Activated T-helper 9 cell treated with anti-CD3 and anti-CD28 coated beads, Interleukin-2, amount 50 U/mL, for 16 hours (primary cell): ENCODE results near the gene AGMO.
"Not testable (repeated sequence)": the region's sequence is repeated elsewhere in the genome, so short reads cannot be mapped to it uniquely, and the experiment has no call there.

Source experiments
- DNase-seq: peaks from one replicate; pipeline ENCODE4 v3.0.0-alpha.2; 2020; ENCODE audit warnings: low read depth

AGMO gene

GRCh38 chr7:15559416-15559928 lies 2.3 kb downstream of the AGMO start:
- DNase-seq: no peak

DNA sequence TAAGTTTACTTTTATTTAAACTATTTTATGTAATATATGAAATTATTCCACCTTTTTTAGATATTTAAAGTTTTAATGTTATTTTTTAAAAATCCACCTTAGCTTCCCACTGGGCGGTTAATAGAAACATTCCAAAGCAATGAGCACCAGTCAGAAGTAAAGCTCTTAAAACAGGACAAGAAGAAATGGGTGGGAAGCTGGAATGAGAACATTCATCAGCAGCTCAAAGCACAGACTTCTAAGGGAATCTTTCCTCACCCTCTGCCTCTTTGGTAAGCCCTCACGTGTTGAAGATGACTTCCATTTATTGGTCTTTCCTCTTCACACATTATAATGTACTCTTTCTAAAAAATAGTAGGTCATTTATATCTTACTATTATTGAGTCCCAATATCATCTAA lies 3.1 kb downstream of the AGMO start:
- DNase-seq: no peak

DNA sequence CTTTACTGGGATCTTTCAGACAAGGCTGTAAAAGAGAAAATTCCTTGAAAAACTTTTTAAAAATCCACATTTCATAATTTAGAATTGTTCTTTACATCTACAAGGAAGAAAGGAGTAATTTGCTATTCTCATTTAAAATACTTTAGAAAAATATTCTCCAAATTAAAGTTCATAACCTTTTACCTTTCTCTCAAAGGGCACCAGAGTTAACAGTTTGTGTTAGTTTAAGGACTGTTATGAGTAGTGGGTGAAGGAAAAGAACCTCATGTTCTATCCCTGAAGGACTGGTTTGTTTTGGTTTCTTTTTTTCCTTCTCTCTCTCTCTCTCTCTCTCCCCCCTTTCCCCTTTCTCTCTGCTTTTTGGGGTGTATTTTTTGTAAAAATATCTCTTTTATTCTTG lies 4.1 kb downstream of the AGMO start:
- no peak for DNase-seq

GRCh38 chr7:15557186-15557585 lies 4.6 kb downstream of the AGMO start:
- DNase-seq: no peak

- DNase-seq: no peak
Observed at GRCh38 chr7:15556339-15557105, 5.3 kb downstream of the AGMO start.

- no peak for DNase-seq
Observed at GRCh38 chr7:15555381-15555859, 6.4 kb downstream of the AGMO start.

GRCh38 chr7:15554744-15555143 lies 7.1 kb downstream of the AGMO start:
- DNase-seq: no peak

GRCh38 chr7:15554081-15554480 lies 7.7 kb downstream of the AGMO start:
- no peak for DNase-seq

GRCh38 chr7:15547320-15547719 lies 14.5 kb downstream of the AGMO start:
- not testable (repeated sequence) for DNase-seq

- no peak for DNase-seq
Observed at GRCh38 chr7:15546272-15546792, 15.5 kb downstream of the AGMO start.

GRCh38 chr7:15544050-15544449 lies 17.8 kb downstream of the AGMO start:
- DNase-seq: no peak

GRCh38 chr7:15543256-15543655 lies 18.6 kb downstream of the AGMO start:
- DNase-seq: no peak

DNA sequence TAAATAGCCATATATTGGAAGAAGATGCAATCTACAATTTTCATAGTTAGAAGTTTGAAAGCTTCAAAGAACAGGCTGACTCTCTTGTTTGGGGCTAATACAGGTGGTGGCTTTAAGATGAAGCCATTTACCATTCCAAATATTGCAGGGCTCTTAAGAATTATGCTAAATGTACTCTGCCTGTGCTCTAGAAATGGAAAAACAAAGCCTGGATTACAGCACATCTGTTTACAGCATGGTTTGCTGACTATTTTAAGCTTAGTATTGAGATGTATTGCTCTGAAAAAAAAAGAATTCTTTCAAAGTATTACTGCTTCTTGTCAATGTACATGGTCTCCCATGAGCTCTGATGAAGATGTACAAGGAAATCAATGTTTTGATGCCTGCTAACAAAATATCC lies 34.2 kb downstream of the AGMO start:
- no peak for DNase-seq

DNA sequence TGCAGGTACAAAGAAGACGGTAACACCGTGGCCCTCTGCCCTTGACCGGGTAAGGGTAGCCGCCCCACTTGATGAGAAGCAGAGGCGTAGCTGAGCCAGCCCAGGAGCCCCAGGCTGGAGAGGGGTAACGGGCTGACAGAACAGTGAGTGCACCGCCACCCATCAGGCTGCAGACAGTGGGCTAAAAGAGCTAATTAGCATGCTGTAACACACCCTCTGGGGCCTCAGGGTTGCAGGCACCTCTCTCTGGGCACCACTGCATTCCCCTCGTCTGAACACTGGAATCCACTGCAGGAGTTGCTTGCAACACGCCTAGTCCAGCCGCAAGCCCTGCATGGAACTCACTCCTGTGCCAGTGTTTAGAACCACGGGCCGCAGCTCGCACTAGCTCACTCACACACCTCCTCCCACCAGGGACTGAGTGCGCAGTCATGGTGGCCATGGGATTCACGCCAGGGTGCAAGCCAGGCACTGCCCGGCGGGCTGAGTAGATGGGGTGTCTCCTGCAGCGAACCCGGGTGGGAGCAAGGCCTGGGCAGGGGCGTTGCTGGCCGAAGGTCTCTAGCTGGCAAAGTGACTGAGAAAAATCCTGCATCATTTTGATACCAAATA lies 36.1 kb downstream of the AGMO start:
- DNase-seq: no peak

DNA sequence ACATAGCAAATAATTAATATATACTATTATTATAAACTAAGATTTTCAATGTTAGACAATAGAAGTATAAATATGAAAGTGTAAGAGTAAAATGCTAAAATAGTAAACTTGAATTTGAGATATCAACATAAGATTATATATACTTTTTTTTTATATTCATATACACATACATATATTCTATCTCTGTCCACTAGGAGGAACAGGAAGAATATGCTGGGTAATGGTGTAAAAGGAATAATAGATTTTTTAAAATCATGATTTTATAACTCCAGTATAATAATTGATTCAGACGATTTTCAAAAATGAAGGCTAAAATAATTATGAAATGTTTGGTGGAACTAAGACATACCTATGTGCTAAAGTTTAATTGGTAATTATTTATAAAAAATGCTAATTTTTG lies 37.7 kb downstream of the AGMO start:
- DNase-seq: no peak

GRCh38 chr7:15517865-15518264 lies 44.0 kb downstream of the AGMO start:
- DNase-seq: not testable (repeated sequence)

GRCh38 chr7:15515252-15515651 lies 46.6 kb downstream of the AGMO start:
- DNase-seq: no peak

DNA sequence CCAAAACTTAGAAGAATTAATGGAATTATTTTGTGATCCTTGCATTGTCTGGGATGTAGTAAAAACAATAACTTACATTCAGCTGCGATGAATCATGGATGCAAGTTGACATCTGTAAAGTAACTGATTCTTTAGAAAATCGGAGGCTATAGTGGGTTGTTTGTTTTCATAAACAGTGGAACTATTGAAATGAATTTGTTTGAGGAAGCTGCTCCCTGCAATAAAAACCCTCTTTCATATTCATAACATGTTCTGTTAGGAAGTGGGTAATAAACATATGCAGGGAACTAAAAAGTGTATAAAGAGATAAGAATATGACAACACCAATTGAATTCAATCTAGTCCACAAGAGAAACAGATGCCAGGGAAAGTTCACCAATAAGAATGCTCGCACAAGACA lies 53.6 kb downstream of the AGMO start:
- no peak for DNase-seq

DNA sequence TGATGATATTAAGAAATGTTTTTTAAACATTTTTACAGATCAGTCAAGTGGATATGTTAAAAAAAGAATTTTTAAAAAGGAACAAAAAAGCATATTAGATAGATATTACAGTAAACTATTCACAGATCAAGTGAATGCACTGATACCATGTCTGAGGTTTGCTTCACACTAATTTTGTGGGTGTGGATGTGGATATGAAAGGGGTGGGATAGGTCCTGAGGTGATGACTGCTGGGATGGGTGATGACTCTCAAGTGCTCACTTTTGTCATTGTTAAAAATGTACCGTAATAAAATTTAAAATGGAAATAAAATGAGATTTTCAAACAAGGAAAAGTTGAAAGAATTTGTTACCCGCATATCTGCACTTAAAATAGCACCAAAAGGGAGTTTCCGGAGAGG lies 54.1 kb downstream of the AGMO start:
- DNase-seq: no peak

GRCh38 chr7:15507171-15507570 lies 54.6 kb downstream of the AGMO start:
- no peak for DNase-seq

- DNase-seq: no peak
Observed at GRCh38 chr7:15505761-15506160, 56.1 kb downstream of the AGMO start.

DNA sequence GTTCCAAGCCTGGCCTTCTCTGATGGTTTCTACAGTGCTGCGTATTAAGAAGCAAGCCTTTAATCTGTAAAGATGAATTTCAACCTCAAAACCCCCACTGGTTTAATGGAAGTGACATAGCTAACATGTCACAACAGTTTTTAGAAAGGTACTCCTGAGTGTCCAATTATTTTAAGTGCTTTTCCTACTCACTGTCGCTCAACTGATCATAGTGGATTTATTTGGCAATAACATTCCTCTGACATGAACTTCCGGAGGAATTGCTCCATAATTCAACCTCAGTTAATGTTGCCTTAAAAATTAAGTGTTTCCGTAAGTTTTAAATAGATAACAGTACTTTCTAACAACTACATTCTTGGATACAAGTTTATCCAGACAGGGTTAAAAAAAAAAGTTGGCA lies 57.5 kb downstream of the AGMO start:
- DNase-seq: no peak

DNA sequence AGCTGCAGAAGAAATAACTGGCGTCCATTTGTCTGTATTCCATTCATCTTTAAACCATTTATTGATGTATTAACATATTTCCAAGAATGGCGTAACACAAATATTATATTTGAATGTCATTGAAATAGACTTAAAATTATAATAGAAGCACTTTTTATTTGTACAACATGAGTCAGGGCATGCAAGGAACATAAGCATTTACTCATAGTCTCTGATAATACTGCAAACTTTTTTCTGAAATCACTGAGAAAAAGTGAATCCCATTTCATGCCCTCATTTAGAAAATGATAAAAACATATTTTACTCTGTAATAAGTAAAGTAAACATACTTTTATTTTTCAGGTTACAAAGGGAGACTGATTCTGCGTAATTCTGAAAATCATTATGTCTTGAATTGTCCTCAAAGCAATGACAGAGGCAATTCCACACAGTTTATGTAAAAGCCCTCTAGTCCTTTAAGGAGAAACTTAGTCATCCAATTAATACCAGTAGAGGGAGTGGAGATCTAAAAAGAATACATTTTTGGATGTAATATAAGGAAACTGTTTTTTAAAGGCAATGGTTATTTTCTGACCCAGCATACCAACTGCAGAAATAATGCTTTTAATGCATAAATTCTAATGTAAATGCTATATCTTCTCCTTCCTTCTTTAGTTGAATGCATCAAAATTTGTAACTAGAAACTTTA lies 58.1 kb downstream of the AGMO start:
- no peak for DNase-seq
